GM18520 (cell line): ENCODE measurements around the gene CDH4.

Experiments used
- ATAC-seq: cut with Tn5 transposase; IDR thresholded peaks from one replicate; pipeline ENCODE4 v1.9.1; 2021; ENCODE audit not compliant: unreplicated experiment

CDH4 gene

GRCh38 chr20:61570646-61571195, 318.7 kb downstream of the CDH4 start:
- ATAC-seq = no peak

GRCh38 chr20:61571221-61571620, 319.2 kb downstream of the CDH4 start:
- ATAC-seq = no peak

- ATAC-seq = no peak
Observed at GRCh38 chr20:61571916-61572711, 320.1 kb downstream of the CDH4 start.

GRCh38 chr20:61572789-61573188, 320.7 kb downstream of the CDH4 start:
- ATAC-seq = no peak

- ATAC-seq = no peak
Observed at GRCh38 chr20:61573415-61574305, 321.6 kb downstream of the CDH4 start.

GRCh38 chr20:61575151-61575937, 323.3 kb downstream of the CDH4 start:
- ATAC-seq = no peak

- ATAC-seq = no peak
Observed at GRCh38 chr20:61576372-61576771, 324.3 kb downstream of the CDH4 start.

GRCh38 chr20:61577065-61577464, 325.0 kb downstream of the CDH4 start:
- ATAC-seq = no peak

GRCh38 chr20:61579908-61580307, 327.8 kb downstream of the CDH4 start:
- ATAC-seq = no peak

GRCh38 chr20:61580958-61581824, 329.1 kb downstream of the CDH4 start:
- ATAC-seq = no peak

GRCh38 chr20:61581825-61582188, 329.7 kb downstream of the CDH4 start:
- ATAC-seq = no peak

GRCh38 chr20:61582196-61582923, 330.3 kb downstream of the CDH4 start:
- no peak for ATAC-seq

- no peak for ATAC-seq
Observed at GRCh38 chr20:61583356-61583755, 331.3 kb downstream of the CDH4 start.

GRCh38 chr20:61584851-61585250, 332.8 kb downstream of the CDH4 start:
- no peak for ATAC-seq

- ATAC-seq = no peak
Observed at GRCh38 chr20:61585764-61586163, 333.7 kb downstream of the CDH4 start.

GRCh38 chr20:61587036-61587435, 335.0 kb downstream of the CDH4 start:
- no peak for ATAC-seq

- no peak for ATAC-seq
Observed at GRCh38 chr20:61587681-61588289, 335.7 kb downstream of the CDH4 start.

- no peak for ATAC-seq
Observed at GRCh38 chr20:61588411-61589385, 336.6 kb downstream of the CDH4 start.
